SK-N-SH treated with all-trans-retinoic acid at 6 μM for 48 hours (cell line): ENCODE results near the gene LRRC56.

Experiments used
- ATAC-seq: fragments of 200-7000 bp; cut with Tn5 transposase; 3 replicates; pipeline ENCODE4 v1.9.1; 2020; ENCODE audit warnings: mild to moderate bottlenecking, moderate library complexity
- BACH2 ChIP-seq: fragments of 250-450 bp; sonication (Bioruptor Pico); IDR thresholded peaks from 2 replicates; pipeline ENCODE4 v1.9.0; 2021; ENCODE audit warnings: mild to moderate bottlenecking, borderline replicate concordance
- CREB5 ChIP-seq: fragments of 250-450 bp; sonication (Bioruptor Pico); IDR thresholded peaks from 2 replicates; pipeline ENCODE4 v1.5.1; 2020; ENCODE audit warnings: low read depth, mild to moderate bottlenecking, moderate library complexity
- CSDC2 ChIP-seq: fragments of 250-450 bp; sonication (Bioruptor Pico); IDR thresholded peaks from 2 replicates; pipeline ENCODE4 v1.5.0; 2020; ENCODE audit warnings: mild to moderate bottlenecking, moderate library complexity
- CSRNP3 ChIP-seq: fragments of 250-450 bp; sonication (Bioruptor Pico); IDR thresholded peaks from 2 replicates; pipeline ENCODE4 v1.5.1; 2021; ENCODE audit warnings: mild to moderate bottlenecking, moderate library complexity
- ESRRG ChIP-seq: fragments of 250-450 bp; sonication (Bioruptor Pico); IDR thresholded peaks from 2 replicates; pipeline ENCODE4 v1.6.1; 2021; ENCODE audit warnings: mild to moderate bottlenecking
- GLIS3 ChIP-seq: fragments of 250-450 bp; sonication (Bioruptor Pico); IDR thresholded peaks from 2 replicates; pipeline ENCODE4 v1.5.0; 2020; ENCODE audit warnings: mild to moderate bottlenecking, moderate library complexity
- ISL1 ChIP-seq: fragments of 250-450 bp; sonication (Bioruptor Pico); IDR thresholded peaks from 2 replicates; pipeline ENCODE4 v2.1.2; 2022; ENCODE audit warnings: mild to moderate bottlenecking, moderate library complexity
- OSR1 ChIP-seq: fragments of 250-450 bp; sonication (Bioruptor Pico); IDR thresholded peaks from 2 replicates; pipeline ENCODE4 v1.8.0; 2022; ENCODE audit warnings: moderate library complexity, mild to moderate bottlenecking, inconsistent platforms
- PATZ1 ChIP-seq: fragments of 250-450 bp; sonication (Bioruptor Pico); IDR thresholded peaks from 2 replicates; pipeline ENCODE4 v1.8.0; 2020; ENCODE audit warnings: mild to moderate bottlenecking, moderate library complexity, borderline replicate concordance
- POU6F1 ChIP-seq: fragments of 250-450 bp; sonication (Bioruptor Pico); IDR thresholded peaks from 2 replicates; pipeline ENCODE4 v1.8.0; 2021; ENCODE audit warnings: low read depth, mild to moderate bottlenecking, moderate library complexity, borderline replicate concordance
- PPARA ChIP-seq: fragments of 250-450 bp; sonication (Bioruptor Pico); IDR thresholded peaks from 2 replicates; pipeline ENCODE4 v1.5.0; 2020; ENCODE audit warnings: mild to moderate bottlenecking, borderline replicate concordance
- RARB ChIP-seq: fragments of 250-450 bp; sonication (Bioruptor Pico); IDR thresholded peaks from 2 replicates; pipeline ENCODE4 v1.8.0; 2021; ENCODE audit warnings: mild to moderate bottlenecking, moderate library complexity
- SNAI2 ChIP-seq: fragments of 250-450 bp; sonication (Bioruptor Pico); IDR thresholded peaks from 2 replicates; pipeline ENCODE4 v1.5.0; 2020; ENCODE audit warnings: mild to moderate bottlenecking, moderate library complexity
- TCF4 ChIP-seq: fragments of 250-450 bp; sonication (Bioruptor Pico); IDR thresholded peaks from 2 replicates; pipeline ENCODE4 v1.8.0; 2021; ENCODE audit warnings: mild to moderate bottlenecking, moderate library complexity, borderline replicate concordance
- TOX ChIP-seq: fragments of 250-450 bp; sonication (Bioruptor Pico); IDR thresholded peaks from 2 replicates; pipeline ENCODE4 v1.8.0; 2021; ENCODE audit warnings: mild to moderate bottlenecking, moderate library complexity, borderline replicate concordance
- TSHZ2 ChIP-seq: fragments of 250-450 bp; sonication (Bioruptor Pico); IDR thresholded peaks from 2 replicates; pipeline ENCODE4 v1.5.0; 2020; ENCODE audit warnings: mild to moderate bottlenecking, moderate library complexity
- ZFP3 ChIP-seq: fragments of 250-450 bp; sonication (Bioruptor Pico); IDR thresholded peaks from 2 replicates; pipeline ENCODE4 v1.5.0; 2020; ENCODE audit warnings: mild to moderate bottlenecking, moderate library complexity
- ZFP30 ChIP-seq: fragments of 450-650 bp; formaldehyde crosslinking; IDR thresholded peaks from 2 replicates; pipeline ENCODE4 v1.5.0; 2022; ENCODE audit warnings: mild to moderate bottlenecking, moderate library complexity
- ZNF565 ChIP-seq: fragments of 450-650 bp; formaldehyde crosslinking; conservative IDR thresholded peaks from 2 replicates; pipeline ENCODE4 v1.5.0; 2020; ENCODE audit warnings: low read depth, mild to moderate bottlenecking, moderate library complexity
- ZNF70 ChIP-seq: fragments of 450-650 bp; formaldehyde crosslinking; IDR thresholded peaks from 2 replicates; pipeline ENCODE4 v1.5.0; 2020; ENCODE audit warnings: mild to moderate bottlenecking, moderate library complexity

The LRRC56 gene

GRCh38 chr11:488062-488461 is 49.3 kb upstream of the LRRC56 start (continued):
- no peak for TF ChIP-seq CREB5
- TF ChIP-seq, all 23 proteins: peak for 0

- no peak for ATAC-seq
- TF ChIP-seq ZNF70 (no peak), TCF4 (no peak), POU6F1 (CRISPR knock-in tag) (no peak), TOX (CRISPR knock-in tag) (no peak), BACH2 (CRISPR knock-in tag) (no peak), ZFP3 (CRISPR knock-in tag) (no peak), ISL1 (CRISPR knock-in tag) (no peak), PATZ1 (no peak), RARB (CRISPR knock-in tag) (no peak), ZNF565 (CRISPR knock-in tag) (no peak), OSR1 (CRISPR knock-in tag) (no peak), ESRRG (CRISPR knock-in tag) (no peak), SNAI2 (CRISPR knock-in tag) (no peak), ZFP30 (CRISPR knock-in tag) (no peak), PPARA (CRISPR knock-in tag) (no peak), CSRNP3 (CRISPR knock-in tag) (no peak), CSDC2 (no peak), GLIS3 (no peak), TSHZ2 (CRISPR knock-in tag) (no peak)
These were observed 48.7 kb upstream of the LRRC56 start for GRCh38 chr11:488579-488978.

- no peak for ATAC-seq
- TF ChIP-seq PPARA (CRISPR knock-in tag) (no peak), ZFP30 (CRISPR knock-in tag) (no peak), ISL1 (CRISPR knock-in tag) (no peak), ZFP3 (CRISPR knock-in tag) (no peak), OSR1 (CRISPR knock-in tag) (no peak), ZNF70 (no peak), CSRNP3 (CRISPR knock-in tag) (no peak), TOX (CRISPR knock-in tag) (no peak), CREB5 (no peak), SNAI2 (CRISPR knock-in tag) (no peak), PATZ1 (no peak), TCF4 (no peak)
These were observed 48.3 kb upstream of the LRRC56 start for GRCh38 chr11:488992-489391.
